ENCODE results near the gene ETV3L. TPM values are rescaled to one million over a fixed set of nuclear protein-coding genes. Genes with fewer than 3 reads are reported as not detected.

ETV3L gene
- not detected for polyA plus RNA-seq (2012; ENCODE audit: insufficient read length, low read depth)

GRCh38 chr1:157099633-157100009, at the start of gene ETV3L:
ETV3L (minus strand) TSS chr1:157099808; CDS start chr1:157099523, 285 bp downstream.
- TF ChIP-seq POLR2AphosphoS5 (IDR thresholded peaks at IDR 0.05; ENCODE audit: low read depth, low read length), result no peak

GRCh38 chr1:157147906-157148700, 48.5 kb upstream of the ETV3L start:
- TF ChIP-seq SIN3A (IDR thresholded peaks at IDR 0.05; ENCODE audit: borderline replicate concordance, insufficient read depth, low read length), result no peak

- TF ChIP-seq SIN3A (IDR thresholded peaks at IDR 0.05; ENCODE audit: borderline replicate concordance, insufficient read depth, low read length) (no peak), TAF1 (IDR thresholded peaks at IDR 0.05; ENCODE audit: borderline replicate concordance, insufficient read depth, low read length) (no peak), POLR2AphosphoS5 (IDR thresholded peaks at IDR 0.05; ENCODE audit: low read depth, low read length) (no peak)
Measured at GRCh38 chr1:157147037-157147436, 47.4 kb upstream of the ETV3L start.

- TF ChIP-seq TAF1 (IDR thresholded peaks at IDR 0.05; ENCODE audit: borderline replicate concordance, insufficient read depth, low read length) (no peak), SIN3A (IDR thresholded peaks at IDR 0.05; ENCODE audit: borderline replicate concordance, insufficient read depth, low read length) (no peak), FOXP2 (optimal IDR thresholded peaks at IDR 0.05; ENCODE audit: borderline replicate concordance, extremely low read depth, extremely low read length, insufficient read depth) (no peak), POLR2AphosphoS5 (IDR thresholded peaks at IDR 0.05; ENCODE audit: low read depth, low read length) (no peak), REST (IDR thresholded peaks at IDR 0.05; ENCODE audit: insufficient read depth in 1 of 2, low read depth in 2 of 2, low read length in 2 of 2) (no peak)
Measured at GRCh38 chr1:157146244-157146643, 46.6 kb upstream of the ETV3L start.

GRCh38 chr1:157145076-157145475, 45.5 kb upstream of the ETV3L start:
- TF ChIP-seq FOXP2 (optimal IDR thresholded peaks at IDR 0.05; ENCODE audit: borderline replicate concordance, extremely low read depth, extremely low read length, insufficient read depth) (no peak), REST (IDR thresholded peaks at IDR 0.05; ENCODE audit: insufficient read depth in 1 of 2, low read depth in 2 of 2, low read length in 2 of 2) (no peak), SIN3A (IDR thresholded peaks at IDR 0.05; ENCODE audit: borderline replicate concordance, insufficient read depth, low read length) (no peak), POLR2AphosphoS5 (IDR thresholded peaks at IDR 0.05; ENCODE audit: low read depth, low read length) (no peak), TAF1 (IDR thresholded peaks at IDR 0.05; ENCODE audit: borderline replicate concordance, insufficient read depth, low read length) (no peak)

GRCh38 chr1:157144509-157144908, 44.9 kb upstream of the ETV3L start:
- TF ChIP-seq POLR2AphosphoS5 (IDR thresholded peaks at IDR 0.05; ENCODE audit: low read depth, low read length) (no peak), FOXP2 (optimal IDR thresholded peaks at IDR 0.05; ENCODE audit: borderline replicate concordance, extremely low read depth, extremely low read length, insufficient read depth) (no peak), TAF1 (IDR thresholded peaks at IDR 0.05; ENCODE audit: borderline replicate concordance, insufficient read depth, low read length) (no peak), REST (IDR thresholded peaks at IDR 0.05; ENCODE audit: insufficient read depth in 1 of 2, low read depth in 2 of 2, low read length in 2 of 2) (no peak), SIN3A (IDR thresholded peaks at IDR 0.05; ENCODE audit: borderline replicate concordance, insufficient read depth, low read length) (no peak)

All from PFSK-1 (cell line).